ENCODE results near the gene OXLD1. TPM values are rescaled to one million over a fixed set of nuclear protein-coding genes. Genes with fewer than 3 reads are reported as not detected.

Gene OXLD1
- total RNA-seq, 1 experiment from 2014 or later: 42.8 TPM

- peak; percentile 78 for ATAC-seq
- peak within 1 kb of the TSS; percentile 92 for H3K27ac ChIP-seq (ENCODE audit: low read length)
- no peaks in the 10 kb centered on the region for H3K9me3 ChIP-seq (ENCODE audit: control insufficient read depth, insufficient read depth, low read depth, low read length)
- H3K36me3 ChIP-seq (ENCODE audit: control insufficient read depth, insufficient read depth, low read length): peaks cover 7% of the 10 kb centered on the region; the same call in 1 of the 2 replicates
- TF ChIP-seq TCF7L2 (IDR thresholded peaks at IDR 0.05; ENCODE audit: low read depth, low read length): peak; percentile 100
- TF ChIP-seq SIN3A (IDR thresholded peaks at IDR 0.05; ENCODE audit: borderline replicate concordance, insufficient read depth, low read depth, low read length): no peak; the same call in 1 of the 2 replicates
- peak; percentile 49; the same call in 1 of the 2 replicates for TF ChIP-seq POLR2AphosphoS5 (IDR thresholded peaks at IDR 0.05; ENCODE audit: low read depth, low read length)
- no peak for TF ChIP-seq CTCF (IDR thresholded peaks at IDR 0.05)
- no peak for TF ChIP-seq REST (IDR thresholded peaks at IDR 0.05; ENCODE audit: insufficient read depth in 1 of 2, low read depth in 2 of 2, low read length in 1 of 2)
- intact Hi-C loops (cut with micrococcal nuclease; ENCODE audit: unreplicated experiment): no loop called here
- no peak for DNase-seq (ENCODE audit: low read depth, low spot score)
- peak within 1 kb of the TSS; percentile 78 to 82 for H3K4me3 ChIP-seq (ENCODE audit: low read depth in 2 of 2, low read length in 2 of 2)
- ChIA-PET POLR2A (interaction anchor here (0.6 to 0.7 kb wide), 2 partner anchors 9 to 14 kb away, joined by 4 to 6 read pairs; partner anchors contain the start of gene MRPL12), CTCF (interaction anchor here (0.7 kb wide), 1 partner anchor 24 kb away, joined by 7 read pairs; no protein-coding TSS in a partner anchor)
- peaks cover 37% of the 10 kb centered on the region for H3K4me1 ChIP-seq (ENCODE audit: control insufficient read depth, insufficient read depth, low read length)
- in situ Hi-C loops (cut with HindIII; ENCODE audit: low pct_unique_long_range_greater_than_20kb, low sequenced_read_pairs): no loop called here
- H3K27me3 ChIP-seq (ENCODE audit: control insufficient read depth, insufficient read depth, low read length): no peaks in the 10 kb centered on the region
- BruUV-seq (replicated peaks): no TSS peak
Measured at GRCh38 chr17:81711814-81712467, 45.5 kb upstream of the OXLD1 start, which contains the start of gene SLC25A10. TSS of gene SLC25A10 (plus strand) at chr17:81712284. CDS start at chr17:81712427, 143 bp downstream.

- Histone ChIP-seq H3K27ac (ENCODE audit: low read length) (peak overlapping the region; percentile 87), H3K36me3 (ENCODE audit: control insufficient read depth, insufficient read depth, low read length) (peaks cover 7% of the 10 kb centered on the region; the same call in 1 of the 2 replicates)
Measured at GRCh38 chr17:81710514-81711308, 44.3 kb upstream of the OXLD1 start.

More at GRCh38 chr17:81710514-81711308, 44.3 kb upstream of the OXLD1 start:
- POLR2A ChIA-PET: no interaction called here
- no peak for DNase-seq (ENCODE audit: low read depth, low spot score)
- TF ChIP-seq TCF7L2 (IDR thresholded peaks at IDR 0.05; ENCODE audit: low read depth, low read length) (no peak), REST (IDR thresholded peaks at IDR 0.05; ENCODE audit: insufficient read depth in 1 of 2, low read depth in 2 of 2, low read length in 1 of 2) (no peak), SIN3A (IDR thresholded peaks at IDR 0.05; ENCODE audit: borderline replicate concordance, insufficient read depth, low read depth, low read length) (0 out of 2 replicates have a peak, but pooled peaks have one; percentile 38), POLR2AphosphoS5 (IDR thresholded peaks at IDR 0.05; ENCODE audit: low read depth, low read length) (peak; percentile 75), CTCF (IDR thresholded peaks at IDR 0.05) (no peak)
- Histone ChIP-seq H3K4me3 (ENCODE audit: low read depth in 2 of 2, low read length in 2 of 2) (peak overlapping the region; percentile 78 to 82), H3K9me3 (ENCODE audit: control insufficient read depth, insufficient read depth, low read depth, low read length) (no peaks in the 10 kb centered on the region), H3K4me1 (ENCODE audit: control insufficient read depth, insufficient read depth, low read length) (peaks cover 37% of the 10 kb centered on the region), H3K27me3 (ENCODE audit: control insufficient read depth, insufficient read depth, low read length) (no peaks in the 10 kb centered on the region)
- CTCF ChIA-PET: interaction anchor here (0.5 to 0.8 kb wide), 3 partner anchors 33 to 245 kb away, joined by 3 to 6 read pairs (median 3); no protein-coding TSS in a partner anchor
- intact Hi-C loops (cut with micrococcal nuclease; ENCODE audit: unreplicated experiment) (no loop called here), in situ Hi-C loops (cut with HindIII; ENCODE audit: low pct_unique_long_range_greater_than_20kb, low sequenced_read_pairs) (no loop called here)
- no TSS peak for BruUV-seq (replicated peaks)
- peak; percentile 18 for ATAC-seq

All from Panc1 (cell line).